ENCODE measurements around the gene AHDC1.
"Not testable (repeated sequence)": the region's sequence is repeated elsewhere in the genome, so short reads cannot be mapped to it uniquely, and the experiment has no call there.

AHDC1 gene

DNA sequence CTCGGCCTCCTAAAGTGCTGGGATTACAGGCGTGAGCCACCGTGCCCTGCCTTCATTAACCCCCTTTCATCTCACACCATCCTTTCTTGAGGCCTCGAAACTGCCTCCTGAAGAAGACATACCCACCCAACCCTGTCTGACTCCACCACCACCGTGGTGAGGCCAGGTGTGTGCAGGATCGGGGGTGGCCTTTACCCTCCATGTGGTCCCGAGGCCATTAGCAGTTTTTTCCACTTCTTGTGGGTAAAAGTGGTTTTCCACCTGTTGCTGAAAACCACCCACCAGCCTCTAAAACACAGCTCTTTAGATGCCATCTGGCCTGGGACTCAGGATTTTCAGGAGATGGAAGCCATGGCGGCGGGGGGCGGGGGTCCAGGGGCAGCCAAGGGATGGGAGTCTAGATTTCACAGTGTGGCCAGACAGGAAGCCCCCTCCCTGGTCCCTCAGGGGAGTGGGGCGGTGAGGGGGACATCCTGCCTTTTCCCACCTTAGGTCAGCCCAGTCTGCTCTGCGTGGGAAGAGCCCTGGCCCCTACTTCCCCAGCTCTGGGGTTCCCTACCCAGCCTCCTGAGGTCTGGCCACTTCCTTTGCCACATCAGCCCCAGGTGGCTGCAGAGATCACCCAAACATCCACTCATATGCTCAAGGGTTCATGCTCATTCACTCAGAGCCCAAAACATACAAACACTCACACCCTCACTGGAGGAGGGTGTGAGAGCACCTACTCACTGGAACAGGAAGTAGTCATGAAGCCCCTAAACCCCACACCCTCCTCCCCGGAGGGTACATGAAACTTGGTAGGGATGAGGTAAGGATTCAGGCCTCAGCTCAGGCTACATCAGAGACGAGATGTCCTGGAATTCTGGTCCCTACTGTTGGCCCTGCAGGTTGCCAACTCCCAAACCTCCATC, 28.7 kb upstream of the AHDC1 start:
- DNase-seq: no peak

DNA sequence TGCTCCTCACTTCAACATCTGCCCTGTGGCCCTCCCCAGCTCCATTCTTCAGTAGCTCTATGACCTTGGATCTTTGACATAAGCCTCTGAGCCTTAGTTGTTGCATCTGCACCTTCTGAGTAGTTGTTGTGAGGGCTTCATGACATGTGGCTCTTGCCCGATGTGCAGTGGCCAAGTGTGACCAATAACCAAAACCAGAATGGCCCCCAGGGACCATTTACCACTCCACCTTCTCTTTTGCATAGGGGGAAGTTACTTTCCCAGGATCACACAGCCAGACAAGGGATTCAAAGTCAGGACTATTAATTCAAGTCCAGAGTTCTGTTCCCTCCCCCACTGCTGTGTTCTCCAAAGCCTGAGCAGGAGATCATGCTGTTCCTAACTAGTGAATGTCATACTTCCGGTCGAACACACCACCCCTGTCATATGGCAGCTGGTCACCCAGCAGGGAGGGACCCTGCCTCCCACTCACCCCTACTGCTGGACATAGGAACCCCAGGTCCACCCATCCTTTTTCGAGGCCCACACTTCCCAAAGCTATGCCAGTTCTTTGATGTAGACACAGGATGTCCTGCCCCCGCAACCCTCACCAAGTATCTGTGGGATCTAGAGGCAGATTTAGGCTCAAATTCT, 27.0 kb upstream of the AHDC1 start:
- no peak for DNase-seq

DNA sequence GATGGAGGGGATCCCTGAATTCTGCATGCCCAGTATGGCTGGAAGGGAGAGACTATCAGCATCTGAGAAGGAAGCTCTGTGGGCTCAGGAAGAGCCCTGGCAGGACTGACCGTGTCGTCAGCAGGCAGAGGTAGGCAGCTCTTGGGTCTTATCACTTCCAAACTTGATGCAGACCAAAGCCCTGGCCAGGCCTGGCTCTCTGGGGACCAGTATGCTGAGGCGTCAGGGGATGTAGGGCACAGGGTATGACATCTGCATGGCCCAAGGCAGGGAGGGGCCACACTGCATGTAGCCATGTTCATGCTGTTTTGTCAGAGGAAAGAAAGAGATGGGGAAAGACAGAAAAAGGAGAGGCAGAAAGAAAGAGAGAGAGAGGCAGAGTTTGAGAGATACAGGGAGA, 24.8 kb upstream of the AHDC1 start:
- no peak for DNase-seq

DNA sequence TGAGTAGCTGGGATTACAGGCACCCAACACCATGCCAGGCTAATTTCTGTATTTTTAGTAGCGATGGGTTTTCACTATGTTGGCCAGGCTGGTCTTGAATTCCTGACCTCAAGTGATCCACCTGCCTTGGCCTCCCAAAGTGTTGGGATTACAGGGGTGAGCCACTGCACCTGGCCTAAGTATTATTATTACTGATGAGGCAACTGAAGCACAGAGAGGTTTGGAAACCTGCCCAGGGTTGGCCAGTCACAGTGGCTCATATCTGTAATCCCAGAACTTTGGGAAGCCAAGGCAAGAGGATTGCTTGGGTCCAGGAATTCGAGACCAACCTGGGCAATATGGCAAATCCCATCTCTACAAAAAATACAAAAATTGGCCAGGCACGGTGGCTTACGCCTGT, 23.8 kb upstream of the AHDC1 start:
- not testable (repeated sequence) for DNase-seq

DNA sequence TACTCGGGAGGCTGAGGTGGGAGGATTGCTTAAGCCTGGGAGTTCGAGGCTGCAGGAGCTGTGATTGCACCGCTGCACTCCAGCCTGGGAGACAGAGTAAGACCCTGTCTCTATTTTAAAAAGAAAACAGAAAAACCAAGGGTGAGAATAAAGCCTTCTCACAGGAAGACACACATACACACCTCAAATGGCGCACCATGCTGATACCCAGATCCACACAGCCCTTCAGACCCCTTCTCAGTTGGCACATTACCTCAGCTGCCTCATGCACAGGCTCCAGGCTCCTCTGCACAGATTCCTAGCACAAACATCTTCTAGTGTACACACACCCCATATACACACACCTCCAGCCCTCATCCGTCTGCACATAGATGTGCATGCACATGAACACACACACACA, 23.1 kb upstream of the AHDC1 start:
- DNase-seq: no peak

DNA sequence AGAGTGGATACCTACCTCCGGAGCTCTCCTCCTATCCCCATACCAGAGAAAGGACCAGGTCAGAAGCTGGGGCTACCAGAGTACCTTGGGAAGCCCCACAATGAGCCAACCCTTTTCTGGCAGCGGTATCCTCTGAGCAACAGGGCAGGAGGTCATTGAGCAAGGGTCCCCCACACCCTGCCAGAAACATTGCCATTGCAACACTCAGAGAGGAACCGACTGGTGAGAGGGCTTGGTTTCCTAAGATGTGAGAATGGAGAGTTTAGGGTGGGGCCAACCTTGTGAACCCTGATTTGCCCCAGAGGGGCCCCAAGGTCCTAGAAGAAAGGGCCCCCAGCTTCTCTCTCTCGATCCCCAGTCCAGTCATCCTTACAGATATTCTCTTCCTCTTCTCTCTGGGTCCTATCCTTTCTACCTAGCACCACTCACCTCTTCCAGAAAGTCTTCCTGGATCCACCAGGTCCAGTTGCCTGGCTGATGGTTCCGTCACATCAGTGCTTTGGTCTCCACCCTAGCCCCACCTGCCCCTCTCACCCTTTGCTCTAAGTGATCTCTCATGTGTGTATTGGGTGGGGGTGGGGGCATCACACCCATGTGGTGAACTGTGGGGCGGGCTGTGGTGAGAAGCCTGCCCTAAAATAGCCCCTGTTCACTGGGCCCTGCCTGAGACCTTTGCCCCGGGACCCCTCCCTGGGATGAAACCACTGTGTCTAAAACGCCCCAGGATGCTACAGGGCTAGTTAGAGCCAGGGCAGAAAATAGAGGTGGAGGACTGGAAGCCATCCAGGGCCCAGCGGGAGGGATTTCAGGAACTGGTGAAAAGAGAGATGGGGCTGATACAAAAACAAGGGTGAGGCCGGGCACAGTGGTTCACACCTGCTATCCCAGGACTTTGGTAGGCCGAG, 22.3 kb upstream of the AHDC1 start:
- no peak for DNase-seq

DNA sequence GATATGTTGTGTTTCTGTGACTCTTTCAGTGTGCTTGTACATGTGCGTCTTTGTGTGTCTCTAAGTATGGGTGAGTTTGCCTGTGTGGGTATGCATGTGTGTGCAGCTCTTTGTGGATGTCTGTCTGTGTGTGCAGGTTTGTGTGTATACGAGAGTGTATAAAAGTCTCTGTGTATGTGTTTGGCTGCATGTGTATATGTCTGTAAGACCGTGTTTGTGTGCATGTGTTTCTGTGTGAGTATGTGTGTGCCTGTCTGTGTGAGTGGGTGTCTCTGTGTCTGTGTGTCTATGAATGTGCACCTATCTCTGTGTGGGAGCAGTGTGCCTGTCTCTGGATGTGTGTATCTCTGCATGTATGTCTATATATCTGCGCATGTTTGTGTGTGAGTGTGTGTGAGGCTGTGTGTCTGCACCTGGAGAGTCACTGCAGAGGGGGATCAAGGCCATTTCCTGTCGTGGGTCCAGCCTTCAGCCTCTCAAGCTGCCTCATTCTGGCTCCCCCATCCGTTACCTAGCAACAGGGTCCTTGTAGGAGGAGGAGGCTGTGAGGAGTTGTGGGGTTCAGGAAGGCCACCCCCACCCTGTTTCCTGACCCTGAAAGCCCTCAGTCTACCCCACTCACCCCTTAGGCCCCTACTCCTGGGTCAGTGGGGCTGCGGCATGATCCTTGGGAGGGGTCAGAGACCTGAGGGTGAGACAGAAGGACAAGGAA, 20.7 kb upstream of the AHDC1 start:
- DNase-seq: no peak

DNA sequence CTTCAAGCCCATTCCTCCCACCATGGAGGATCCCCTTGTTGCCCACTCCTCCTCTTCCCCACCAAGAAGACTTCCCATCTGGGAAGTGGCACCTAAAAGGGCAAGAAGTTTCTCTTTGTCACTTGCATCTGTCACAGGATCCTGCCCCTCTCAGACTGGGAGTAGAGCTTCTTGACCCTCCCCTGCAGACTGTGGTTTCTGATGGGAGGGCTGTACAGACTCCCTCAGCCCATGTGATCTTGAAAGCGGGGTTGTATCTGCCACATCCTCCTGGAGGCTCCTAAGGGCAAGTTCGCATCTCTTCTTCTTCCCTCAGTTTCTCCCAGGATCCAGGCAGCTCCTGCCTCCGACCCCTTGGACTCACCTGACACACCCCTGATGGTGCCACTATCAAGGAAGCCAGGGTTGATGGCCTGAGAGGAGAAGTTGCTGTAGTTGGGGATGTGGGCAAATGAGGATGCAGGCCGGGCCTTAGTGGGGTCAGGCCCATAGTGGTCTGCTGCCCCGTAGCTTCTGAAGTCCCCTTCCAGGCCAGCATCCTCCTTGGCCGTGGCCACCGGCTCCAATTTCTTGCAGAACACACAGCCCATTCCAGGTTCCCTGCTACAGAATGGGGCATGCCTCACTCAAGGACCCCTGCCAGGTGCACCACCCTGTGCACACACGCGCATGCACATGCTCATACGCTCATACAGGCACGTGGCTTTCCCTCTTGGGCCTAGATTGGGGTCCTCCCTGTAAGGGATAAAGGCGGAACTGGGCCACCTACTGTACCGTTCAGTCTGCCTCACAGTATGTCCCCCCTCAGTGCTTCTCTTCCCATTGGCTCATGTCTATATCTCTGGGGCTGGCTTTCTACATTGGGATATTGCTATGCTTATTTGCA, 19.6 kb upstream of the AHDC1 start:
- DNase-seq: no peak

DNA sequence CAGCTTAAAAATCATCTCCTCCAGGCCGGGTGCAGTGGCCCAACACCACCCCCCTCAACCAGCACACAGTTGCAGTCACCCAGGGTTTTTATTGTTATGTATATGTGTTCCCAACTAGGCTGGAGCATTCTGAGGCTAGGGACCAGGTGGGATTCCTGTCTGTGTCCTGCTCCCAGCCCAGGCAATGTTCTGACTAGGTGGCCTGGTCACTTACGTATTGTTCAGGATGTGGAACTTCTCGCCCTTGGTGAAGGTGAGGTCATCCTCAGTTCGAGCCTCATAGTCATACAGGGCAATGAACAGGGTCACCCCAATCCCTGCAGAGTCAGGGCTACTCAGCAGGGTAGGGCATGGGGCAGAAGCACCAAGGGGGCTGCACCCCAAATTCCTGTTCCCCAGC, 18.9 kb upstream of the AHDC1 start:
- no peak for DNase-seq

DNA sequence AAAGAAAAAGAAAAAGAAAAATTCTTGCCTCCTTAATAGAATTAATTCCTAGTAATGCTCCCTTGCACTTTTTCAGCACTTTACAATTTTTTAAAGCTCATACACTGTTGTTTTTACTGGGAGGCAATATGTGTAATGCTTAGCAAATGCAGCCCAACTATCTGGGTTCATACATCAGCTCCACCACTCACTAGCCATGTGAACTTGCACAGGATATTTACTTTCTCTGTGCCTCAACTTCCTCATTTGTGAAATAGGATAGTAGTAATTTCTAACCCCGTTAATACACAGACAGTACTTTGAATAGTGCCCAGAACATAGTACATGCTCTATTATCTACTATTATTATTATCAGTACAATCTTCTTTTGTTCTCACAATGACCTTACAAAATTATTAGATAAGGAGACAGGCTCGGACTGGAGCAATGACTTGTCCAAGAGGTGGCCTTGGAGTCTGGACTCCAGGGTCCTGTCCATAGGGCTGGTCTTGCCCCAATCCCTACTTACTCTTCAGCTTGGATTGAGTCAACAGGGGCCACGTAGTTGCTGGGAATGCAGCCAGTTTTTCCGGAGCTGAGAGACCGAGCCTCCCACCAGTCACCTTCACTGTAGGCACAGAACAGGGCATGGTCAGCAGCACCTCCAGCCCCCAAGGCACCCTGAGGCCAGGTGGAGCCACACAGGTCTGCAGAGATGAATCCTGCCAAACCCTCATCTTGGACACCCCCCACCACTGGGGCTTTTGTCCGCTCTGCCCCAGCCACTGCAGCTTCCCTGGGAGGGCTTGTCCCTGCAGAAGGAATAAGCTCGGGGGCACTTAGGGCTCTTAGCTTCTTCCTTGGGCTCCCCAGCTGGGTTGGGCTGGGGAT, 17.3 kb upstream of the AHDC1 start:
- DNase-seq: no peak

DNA sequence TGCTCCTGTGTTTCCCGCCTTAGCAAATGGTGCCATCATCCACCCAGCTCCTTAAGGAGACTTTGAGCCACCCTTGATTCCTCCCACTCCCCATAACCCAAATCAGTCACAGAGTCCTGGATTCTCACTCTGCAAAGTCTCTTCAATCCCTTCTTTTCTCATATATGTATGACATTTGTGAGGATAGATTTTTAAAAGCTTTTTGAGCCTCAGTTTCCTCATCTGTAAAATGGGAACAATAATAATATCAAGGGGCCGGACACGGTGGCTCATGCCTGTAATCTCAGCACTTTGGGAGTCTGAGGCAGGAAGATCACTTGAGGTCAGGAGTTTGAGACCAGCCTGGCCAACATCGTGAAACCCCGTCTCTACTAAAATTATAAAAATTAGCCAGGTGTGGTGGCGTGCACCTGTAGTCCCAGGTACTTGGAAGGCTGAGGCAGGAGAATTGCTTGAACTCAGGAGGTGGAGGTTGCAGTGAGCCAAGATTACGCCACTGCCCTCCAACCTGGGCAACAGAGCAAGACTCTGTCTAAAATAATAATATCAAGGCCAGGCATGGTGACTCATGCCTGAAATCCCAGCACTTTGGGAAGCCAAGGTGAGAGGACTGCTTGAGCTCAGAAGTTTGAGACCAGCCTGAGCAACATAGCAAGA, 16.0 kb upstream of the AHDC1 start:
- DNase-seq: not testable (repeated sequence)

DNA sequence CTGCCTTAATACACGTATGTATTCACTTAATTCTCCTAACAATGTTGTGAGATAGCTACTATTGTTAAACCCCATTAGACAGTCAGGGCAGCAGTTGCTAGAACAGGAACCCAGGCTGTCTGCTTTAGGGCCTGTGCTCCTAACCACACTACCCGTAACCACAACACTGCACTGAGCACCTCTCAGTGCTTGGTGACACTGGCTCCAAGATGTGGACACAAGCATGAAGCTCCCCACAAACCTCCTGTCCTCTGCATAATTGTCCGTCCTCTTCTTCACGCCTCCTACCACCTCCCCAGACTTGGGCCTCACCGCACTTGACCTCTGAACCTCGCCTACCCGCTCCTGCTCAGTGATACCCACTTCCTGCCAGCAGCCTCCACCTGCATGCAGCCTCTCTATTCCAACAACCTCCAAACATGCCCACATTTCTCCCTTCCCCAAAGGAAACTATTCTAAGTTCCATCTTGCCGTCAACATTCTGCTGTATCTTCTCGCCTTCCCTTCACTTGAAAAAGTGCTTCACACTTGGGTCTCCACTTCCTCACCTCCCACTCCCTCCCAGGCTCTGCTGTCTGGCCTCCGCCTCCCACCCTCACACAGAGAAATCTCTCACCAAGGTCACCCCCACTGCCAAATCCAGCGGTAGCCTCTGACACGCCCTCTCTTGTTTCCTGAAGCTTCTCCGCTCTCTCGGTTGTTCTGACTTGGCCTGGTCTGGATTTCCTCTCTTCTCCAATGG, 14.6 kb upstream of the AHDC1 start:
- no peak for DNase-seq

DNA sequence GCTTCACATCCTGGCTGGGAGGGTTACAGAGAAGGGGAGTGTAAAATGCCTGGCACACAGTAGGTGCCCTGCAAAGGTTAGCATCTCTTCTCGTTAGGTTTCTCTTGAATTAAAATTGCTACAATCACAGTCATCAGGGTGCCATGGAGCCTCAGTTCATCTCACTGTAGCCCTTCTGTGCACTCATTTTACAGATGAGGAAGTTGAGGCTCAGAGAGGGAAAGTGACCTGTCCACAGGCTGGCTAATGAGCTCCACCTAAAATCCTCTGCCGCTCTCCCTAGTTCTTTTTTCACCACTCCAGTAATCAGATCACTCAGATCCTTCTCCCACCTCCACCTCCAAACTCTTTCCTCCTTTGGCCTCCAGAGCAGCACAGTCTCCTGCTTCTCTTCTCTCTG, 13.5 kb upstream of the AHDC1 start:
- no peak for DNase-seq

DNA sequence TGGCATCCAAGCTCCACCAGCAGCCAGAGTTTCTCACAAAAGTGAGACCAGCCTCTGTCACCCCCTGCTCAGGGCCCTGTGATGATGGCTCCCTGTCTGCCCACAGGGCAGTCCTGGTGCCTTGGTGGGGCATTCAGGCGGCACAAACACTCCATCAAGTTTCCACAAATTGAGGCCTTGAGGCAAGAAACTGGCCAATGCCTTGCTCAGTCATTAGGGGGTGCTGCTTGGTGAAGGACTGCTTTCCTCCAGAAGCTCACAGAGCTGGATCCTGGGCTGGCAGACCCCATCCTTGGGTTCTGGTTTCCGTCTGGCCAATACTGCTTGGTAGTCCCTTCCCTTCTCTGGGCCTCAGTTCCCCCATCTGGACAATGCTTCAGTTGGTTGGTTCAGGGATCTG, 12.5 kb upstream of the AHDC1 start:
- DNase-seq: no peak

DNA sequence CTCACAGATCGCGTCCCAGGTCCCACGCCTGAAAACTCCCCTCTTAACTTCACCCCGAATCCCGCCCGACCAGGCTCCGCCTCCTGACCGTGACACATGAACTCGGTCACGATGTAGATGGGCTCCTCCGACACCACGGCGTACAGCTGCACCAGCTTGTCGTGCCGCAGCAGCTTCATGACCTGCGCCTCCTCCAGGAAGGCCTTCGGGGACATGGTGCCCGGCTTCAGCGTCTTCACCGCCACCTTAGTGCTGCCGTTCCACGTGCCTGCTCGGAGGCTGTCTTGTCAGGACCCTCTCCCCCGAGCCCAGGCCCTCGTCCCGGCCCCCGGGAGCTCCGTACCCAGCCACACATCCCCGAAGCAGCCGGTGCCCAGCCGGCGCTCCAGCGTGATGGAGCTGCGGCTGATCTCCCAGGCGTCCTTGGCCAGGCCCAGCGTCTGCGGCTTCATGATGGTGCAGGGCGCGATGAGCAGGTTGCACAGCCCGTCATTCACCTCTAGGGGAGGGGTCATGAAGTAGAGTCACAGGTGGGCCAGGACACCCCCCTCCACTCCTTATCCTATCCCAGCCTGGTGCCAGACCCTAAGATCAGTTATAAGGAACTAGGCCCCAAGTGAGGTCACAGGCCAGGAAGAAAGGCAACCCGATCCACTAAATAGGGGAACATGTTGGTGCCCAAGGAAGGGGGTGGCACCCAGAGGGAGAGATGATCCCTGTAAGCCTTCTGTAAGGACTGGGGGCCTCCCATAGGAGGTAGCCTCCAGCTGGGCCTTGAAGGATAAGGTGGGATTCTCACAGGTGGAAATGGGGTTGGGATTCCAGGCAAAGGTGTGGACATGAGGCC, 11.6 kb upstream of the AHDC1 start:
- DNase-seq: no peak

DNA sequence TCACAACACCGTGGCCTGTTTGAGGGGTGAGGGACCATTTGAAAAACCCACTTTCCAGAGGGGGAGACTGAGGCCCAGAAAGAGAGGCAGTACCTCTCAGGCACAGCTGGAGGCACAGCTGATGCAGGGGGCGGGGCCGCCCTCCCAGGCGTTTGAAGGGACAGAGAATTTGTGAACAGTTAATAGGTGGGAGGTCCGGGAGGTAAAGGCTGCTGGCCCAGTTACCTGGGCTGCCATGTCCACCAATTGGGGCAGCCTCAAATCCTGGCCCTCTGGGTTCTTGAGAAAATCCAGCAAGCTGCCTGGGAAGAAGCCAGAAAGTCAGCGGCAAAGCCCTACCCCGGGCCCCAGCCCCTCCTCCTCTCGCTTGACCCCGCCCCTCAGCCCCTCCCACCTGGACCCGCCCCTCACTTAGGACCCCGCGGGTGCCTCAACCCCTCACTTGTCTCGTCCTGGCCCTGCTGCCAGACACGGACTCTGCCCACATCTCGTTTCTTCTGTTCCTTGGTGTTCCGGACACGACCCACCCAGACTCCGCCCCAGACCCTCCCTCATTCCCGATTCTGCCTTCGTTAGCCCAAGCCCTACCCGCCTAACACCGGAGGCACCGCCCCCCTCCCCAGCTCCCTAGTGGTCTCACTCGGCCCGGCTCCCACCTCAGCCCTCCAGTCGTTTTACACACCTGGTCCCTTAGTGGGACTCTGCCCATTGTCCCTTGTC, 10.8 kb upstream of the AHDC1 start:
- no peak for DNase-seq

DNA sequence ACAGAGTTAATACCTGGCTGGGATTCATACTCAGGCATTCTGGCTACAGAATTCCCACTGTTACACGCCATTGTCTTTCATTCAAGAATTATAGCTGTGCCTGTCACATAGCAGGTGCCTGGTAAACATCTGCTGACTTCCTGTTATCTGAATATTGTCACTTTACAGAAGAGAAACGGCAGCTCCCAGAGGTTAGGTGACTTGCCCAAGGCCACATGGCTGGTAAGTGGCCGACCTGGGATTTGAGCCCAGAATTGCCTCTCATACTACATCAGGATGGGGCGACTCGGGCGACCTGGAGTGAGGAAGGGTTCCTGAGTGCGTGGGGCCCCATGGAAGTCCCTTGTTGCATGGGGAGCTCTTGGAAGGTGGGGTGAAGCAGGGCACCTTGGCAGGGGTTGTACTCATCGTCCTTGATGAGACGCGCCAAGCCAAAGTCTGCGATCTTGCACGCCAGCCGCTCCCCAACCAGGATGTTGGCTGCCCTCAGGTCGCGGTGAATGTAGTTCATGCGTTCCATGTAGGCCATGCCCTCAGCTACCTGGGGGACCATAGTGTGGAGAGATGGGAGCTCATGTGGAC, 10.2 kb upstream of the AHDC1 start:
- DNase-seq: no peak
